IPS DF 19.7 (cell line): Measurements from ENCODE around the gene SYNE3.

Experiments used
- DNase-seq: peaks from one replicate; pipeline ENCODE4 v3.0.0-alpha.2; 2013; ENCODE audit warnings: low read depth, low spot score

SYNE3 gene

DNA sequence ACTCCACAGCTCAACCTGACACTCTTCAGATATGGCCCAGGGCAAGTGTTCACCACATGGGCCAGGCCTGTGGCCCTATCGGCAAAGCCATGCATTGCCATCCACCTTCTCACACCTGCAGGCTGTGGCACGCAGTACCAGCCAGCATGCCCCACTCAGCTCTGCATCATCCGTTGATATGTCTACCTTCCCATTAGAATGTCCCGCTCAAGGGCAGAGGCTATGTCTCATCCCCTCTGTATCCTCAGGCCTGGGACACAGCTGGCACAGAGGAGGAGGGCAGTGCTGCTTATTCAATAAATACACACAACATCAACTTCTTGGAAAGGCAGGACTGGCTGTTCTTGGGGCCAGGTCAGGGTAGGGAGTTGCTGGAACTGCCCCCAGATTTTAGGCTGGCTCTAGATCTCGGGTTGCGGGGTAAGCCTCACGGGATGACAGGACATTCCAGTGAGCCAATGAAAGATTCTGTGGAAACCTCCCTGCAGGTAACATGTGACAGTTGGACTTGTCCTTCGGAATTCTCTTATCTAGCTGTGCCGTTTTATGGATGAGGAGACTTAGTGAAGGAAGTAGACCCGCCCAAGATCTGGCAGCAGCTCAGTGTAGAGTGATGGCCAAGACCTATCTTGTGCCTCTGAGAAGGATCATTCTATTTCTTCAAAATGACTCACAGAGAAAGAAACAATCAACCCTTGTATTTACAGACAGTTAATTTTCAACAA is 25.6 kb downstream of the SYNE3 start:
- DNase-seq, result no peak

DNA sequence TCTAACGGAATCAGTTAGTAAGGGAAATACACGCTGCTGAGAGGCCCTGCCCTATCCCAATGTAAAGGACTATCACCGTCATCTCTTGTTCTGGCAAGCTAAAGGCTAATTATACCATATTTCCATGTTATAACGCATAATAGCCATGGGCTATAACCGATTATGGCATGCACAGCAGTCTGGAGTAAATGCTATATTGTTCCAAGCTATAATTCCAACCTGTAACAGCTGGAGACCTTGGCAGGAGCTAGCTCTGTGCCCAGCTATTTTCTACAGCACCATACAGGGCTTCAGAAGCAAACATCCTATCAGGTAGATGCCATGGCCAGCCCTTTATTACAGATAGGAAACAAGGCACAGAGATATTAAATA is 26.3 kb downstream of the SYNE3 start:
- no peak for DNase-seq

- DNase-seq, result no peak
These were observed 27.0 kb downstream of the SYNE3 start for GRCh38 chr14:95489214-95490137.

- no peak for DNase-seq
These were observed 27.9 kb downstream of the SYNE3 start for GRCh38 chr14:95488376-95489213.

DNA sequence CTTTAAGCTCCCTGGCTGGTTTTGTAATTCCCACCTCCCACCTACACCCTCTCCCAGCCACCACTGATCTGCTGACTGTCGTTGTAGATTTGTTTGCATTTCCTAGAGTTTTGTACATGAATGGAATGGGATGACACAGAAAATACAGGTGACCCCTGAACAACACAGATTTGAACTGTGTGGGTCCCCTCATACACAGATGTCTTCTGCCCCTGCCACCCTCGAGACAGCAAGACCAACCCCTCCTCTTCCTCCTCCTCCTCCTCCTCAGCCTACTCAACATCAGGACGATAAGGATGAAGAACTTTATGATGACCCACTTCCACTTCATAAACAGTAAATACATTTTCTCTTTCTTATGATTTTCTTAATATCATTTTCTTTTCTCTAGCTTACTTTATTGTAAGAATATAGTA is 28.8 kb downstream of the SYNE3 start:
- no peak for DNase-seq

GRCh38 chr14:95486875-95487668 is 29.4 kb downstream of the SYNE3 start:
- no peak for DNase-seq

- DNase-seq, result no peak
These were observed 31.1 kb downstream of the SYNE3 start for GRCh38 chr14:95485222-95485819.

- no peak for DNase-seq
These were observed 32.2 kb downstream of the SYNE3 start for GRCh38 chr14:95484296-95484695.

DNA sequence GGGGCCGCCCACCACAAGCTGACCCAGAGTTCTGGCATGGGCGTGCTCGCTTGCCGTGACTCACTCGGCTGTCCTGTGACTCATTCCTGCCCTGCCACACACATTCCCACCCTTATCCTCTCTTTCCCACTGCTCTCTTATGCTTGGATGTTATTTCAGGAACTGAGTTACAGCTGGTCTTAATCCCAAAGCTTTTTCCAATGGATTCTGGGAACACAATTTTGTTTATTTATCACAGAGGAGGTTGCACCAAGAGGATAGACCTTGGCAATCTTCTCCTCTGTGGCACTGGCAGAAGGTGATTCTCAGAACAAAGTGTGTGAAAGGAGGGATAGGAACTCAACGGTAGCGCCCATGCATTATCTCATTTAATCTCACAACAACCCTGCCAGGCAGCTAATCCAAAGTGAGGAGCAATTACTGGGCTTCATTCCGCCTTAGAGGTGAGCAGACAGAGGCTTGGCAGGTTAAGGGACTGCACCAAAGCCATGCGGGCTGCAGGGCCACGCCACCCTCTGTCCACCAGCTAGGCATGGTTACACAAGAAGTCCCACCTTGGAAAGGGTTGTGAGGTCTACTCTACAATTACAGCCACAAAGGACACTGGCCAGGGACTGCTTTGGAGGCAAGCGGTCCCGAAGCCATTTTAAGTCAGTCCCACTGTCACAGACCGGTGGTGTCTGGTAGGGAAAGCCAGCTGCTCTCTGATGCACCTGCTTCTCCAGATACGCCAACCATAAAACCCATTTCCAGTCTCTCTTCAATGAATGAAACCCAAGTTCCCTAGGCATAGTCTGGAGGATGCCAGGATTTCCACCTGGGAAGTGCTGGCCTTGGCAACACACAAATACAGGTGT is 32.9 kb downstream of the SYNE3 start:
- no peak for DNase-seq

GRCh38 chr14:95482627-95483308 is 33.7 kb downstream of the SYNE3 start:
- no peak for DNase-seq

DNA sequence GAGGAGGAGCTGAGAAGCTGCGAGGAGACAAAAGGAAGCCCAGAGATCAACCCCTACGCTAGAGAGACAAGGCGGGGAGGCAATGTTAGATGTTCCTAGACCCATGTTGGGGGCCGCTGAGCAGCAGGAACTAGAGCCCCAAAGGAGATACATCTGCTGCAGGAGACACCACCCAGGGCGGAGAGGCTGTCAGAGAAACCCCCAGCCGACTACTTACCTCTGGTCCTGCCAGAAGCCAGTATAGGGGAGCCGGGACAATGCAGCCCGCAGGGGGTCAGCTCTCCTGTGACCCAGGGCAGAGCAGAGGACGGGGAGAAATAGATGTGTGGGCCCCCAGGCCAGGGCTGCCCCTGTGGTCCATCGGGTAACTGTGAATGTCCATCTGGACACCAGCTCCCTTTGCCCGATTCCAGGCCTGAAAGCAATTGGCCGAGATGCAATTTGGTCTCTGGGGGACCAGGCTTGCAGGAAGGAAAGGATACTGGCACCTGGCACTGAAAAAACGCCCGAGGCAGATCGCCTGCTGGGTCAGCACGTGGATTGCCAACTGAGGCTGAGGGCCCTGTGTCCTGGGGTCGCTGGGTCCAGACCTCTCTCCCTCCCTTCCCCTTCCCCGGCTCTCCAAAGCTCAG is 34.9 kb downstream of the SYNE3 start:
- no peak for DNase-seq

DNA sequence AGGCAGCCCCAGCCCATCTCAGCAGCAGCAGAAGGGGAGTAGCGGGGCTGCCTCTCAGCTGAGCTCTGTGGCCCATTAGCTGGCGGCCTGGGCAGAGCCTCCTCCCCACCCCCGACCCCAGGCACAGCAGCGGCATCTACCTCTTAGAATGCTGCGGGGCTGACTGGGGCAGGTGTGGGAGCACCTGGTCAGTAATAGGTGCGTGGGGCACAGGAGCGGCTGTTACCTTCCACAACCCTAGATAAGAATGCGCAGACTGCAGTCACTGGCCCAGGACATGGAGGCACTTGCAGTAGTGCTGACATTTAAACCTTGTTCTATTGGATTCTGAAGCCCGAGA is 35.6 kb downstream of the SYNE3 start:
- DNase-seq, result no peak

DNA sequence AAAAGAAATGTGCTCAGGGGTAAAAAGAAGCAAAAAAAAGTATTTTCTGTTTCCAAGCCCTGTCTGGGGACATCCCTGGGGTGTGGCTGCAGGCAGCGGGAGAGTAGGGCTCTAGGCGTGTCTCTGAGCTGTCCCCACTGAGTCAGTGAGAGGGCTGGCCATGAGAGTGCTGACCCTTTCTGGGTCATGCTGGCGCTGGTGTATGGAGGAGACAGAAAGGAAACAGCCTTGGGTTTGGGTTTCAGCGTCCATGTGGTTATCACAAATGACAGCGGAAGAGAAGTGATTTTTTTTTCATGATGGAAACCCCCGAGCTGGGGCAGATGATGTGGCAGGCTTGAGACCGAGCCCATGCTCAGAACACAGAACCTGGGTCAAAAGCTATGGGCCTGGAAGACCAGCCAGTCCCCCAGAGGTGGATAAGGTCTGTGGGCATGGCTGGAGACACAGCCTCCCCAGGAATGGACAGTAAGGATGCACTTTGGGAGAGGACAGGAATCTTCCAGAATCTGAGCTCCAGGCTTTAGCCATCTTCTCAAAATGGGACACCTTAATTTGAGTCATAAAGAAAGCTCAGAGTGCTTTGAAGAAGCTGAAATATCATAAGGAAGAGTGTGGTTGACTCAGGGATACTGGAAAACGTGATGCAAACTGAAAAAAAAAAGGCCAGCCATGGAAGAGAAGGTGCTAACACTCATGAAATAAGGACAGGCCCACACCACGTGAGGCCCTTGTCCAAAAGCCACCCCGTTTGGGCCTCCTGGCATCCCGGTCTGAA is 36.2 kb downstream of the SYNE3 start:
- no peak for DNase-seq

GRCh38 chr14:95479494-95479893 is 37.0 kb downstream of the SYNE3 start:
- DNase-seq, result no peak

GRCh38 chr14:95478818-95479217 is 37.6 kb downstream of the SYNE3 start:
- no peak for DNase-seq

- no peak for DNase-seq
These were observed 38.1 kb downstream of the SYNE3 start for GRCh38 chr14:95478309-95478708.

GRCh38 chr14:95477411-95478269 is 38.8 kb downstream of the SYNE3 start:
- DNase-seq, result no peak
